Uterus (tissue), 4 donors: Measurements from ENCODE around the gene ADSS1. TPM values are rescaled to one million over a fixed set of nuclear protein-coding genes. Genes with fewer than 3 reads are reported as not detected.

Experiments used
- DNase-seq, 2 donors: peaks; one replicate each; pipeline ENCODE4 v3.0.0-alpha.2; 2019 to 2020
- H3K27ac ChIP-seq, 2 donors: fragments of 200-600 bp; sonication (generic); 1 replicate in 1 of 2; 2 replicates in 1 of 2; pipeline ENCODE4 v1.5.1; 2016 to 2018
- H3K27me3 ChIP-seq, 2 donors: fragments of 200-600 bp; sonication (generic); one replicate each; pipeline ENCODE4 v1.5.1; 2018 to 2019; ENCODE audit warnings: control low read depth in 1 of 2
- H3K36me3 ChIP-seq, 2 donors: fragments of 200-600 bp; sonication (generic); one replicate each; pipeline ENCODE4 v1.5.1; 2019; ENCODE audit warnings: control low read depth in 1 of 2
- H3K4me1 ChIP-seq, 2 donors: fragments of 200-600 bp; sonication (generic); one replicate each; pipeline ENCODE4 v1.5.1; 2018 to 2019; ENCODE audit warnings: control low read depth in 1 of 2
- H3K4me3 ChIP-seq, 2 donors: fragments of 200-600 bp; sonication (generic); 1 replicate in 1 of 2; 2 replicates in 1 of 2; pipeline ENCODE4 v1.5.1; 2018 to 2019; ENCODE audit warnings: mild to moderate bottlenecking in 1 of 2
- H3K9me3 ChIP-seq, 2 donors: fragments of 200-600 bp; sonication (generic); one replicate each; pipeline ENCODE4 v1.5.1; 2019; ENCODE audit warnings: control low read depth in 1 of 2
- POLR2A ChIP-seq, 2 donors: fragments of 450-650 bp; IDR thresholded peaks; one replicate each; pipeline ENCODE4 v1.6.1; 2016; ENCODE audit warnings: antibody characterized with exemption in 2 of 2, mild to moderate bottlenecking in 1 of 2, moderate library complexity in 1 of 2
- intact Hi-C: fragments of 100-400 bp; cut with DNase I; formaldehyde crosslinking; loops from one replicate; pipeline ENCODE4 v1.15.1; 2023; ENCODE audit warnings: low total_unique reads
- microRNA-seq: library from miRNA; unstranded; fragments of <30 nt; microRNA quantifications from one replicate; pipeline ENCODE4, GENCODE V29; 2016; ENCODE audit warnings: borderline microRNAs expressed, borderline replicate concordance
- small RNA-seq: library from RNA; depleted of rRNA; stranded (forward); fragments of <200 nt; gene quantifications from one replicate; pipeline ENCODE3, GENCODE V24; 2016
- total RNA-seq, 4 donors: library from RNA; depleted of rRNA in 3 of 4; stranded (reverse); fragments of >200 nt in 3 of 4; gene quantifications; one replicate each; pipeline versions ENCODE4 v1.1.0 to v1.2.4, GENCODE V29; 2014 to 2023
- TF ChIP-seq, protein P1 (sequence below), 4 experiments: fragments of 200-600 bp in 2 of 4; fragments of 450-650 bp in 2 of 4; sonication (generic) in 2 of 4; IDR thresholded peaks; one replicate each; pipeline ENCODE4 v1.5.1; 2016 to 2019; ENCODE audit warnings: antibody characterized with exemption in 4 of 4, mild to moderate bottlenecking in 2 of 4, moderate library complexity in 1 of 4
- donor health status: DM: yes; HTN: yes; CAD: no.

ADSS1 gene
- total RNA-seq, 4 donors from 2014 or later, result 7.0 to 11.7 TPM; not detected in 2

GRCh38 chr14:104796687-104797081 is 72.7 kb downstream of the ADSS1 start:
- no peaks in the 10 kb centered on the region for H3K27me3 ChIP-seq
- no peak for DNase-seq
- peaks cover 0 to 23% of the 10 kb centered on the region in 2 donors for H3K4me1 ChIP-seq
- TF ChIP-seq, protein P1, sequence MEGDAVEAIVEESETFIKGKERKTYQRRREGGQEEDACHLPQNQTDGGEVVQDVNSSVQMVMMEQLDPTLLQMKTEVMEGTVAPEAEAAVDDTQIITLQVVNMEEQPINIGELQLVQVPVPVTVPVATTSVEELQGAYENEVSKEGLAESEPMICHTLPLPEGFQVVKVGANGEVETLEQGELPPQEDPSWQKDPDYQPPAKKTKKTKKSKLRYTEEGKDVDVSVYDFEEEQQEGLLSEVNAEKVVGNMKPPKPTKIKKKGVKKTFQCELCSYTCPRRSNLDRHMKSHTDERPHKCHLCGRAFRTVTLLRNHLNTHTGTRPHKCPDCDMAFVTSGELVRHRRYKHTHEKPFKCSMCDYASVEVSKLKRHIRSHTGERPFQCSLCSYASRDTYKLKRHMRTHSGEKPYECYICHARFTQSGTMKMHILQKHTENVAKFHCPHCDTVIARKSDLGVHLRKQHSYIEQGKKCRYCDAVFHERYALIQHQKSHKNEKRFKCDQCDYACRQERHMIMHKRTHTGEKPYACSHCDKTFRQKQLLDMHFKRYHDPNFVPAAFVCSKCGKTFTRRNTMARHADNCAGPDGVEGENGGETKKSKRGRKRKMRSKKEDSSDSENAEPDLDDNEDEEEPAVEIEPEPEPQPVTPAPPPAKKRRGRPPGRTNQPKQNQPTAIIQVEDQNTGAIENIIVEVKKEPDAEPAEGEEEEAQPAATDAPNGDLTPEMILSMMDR (IDR thresholded peaks at IDR 0.05), result no peak
- TF ChIP-seq POLR2A (IDR thresholded peaks at IDR 0.05), result no peak
- peak overlapping the region in 1 of 2 donors; percentile 97 for H3K27ac ChIP-seq
- H3K36me3 ChIP-seq, result no peaks in the 10 kb centered on the region
- no peak overlapping the region for H3K4me3 ChIP-seq
- H3K9me3 ChIP-seq, result no peaks in the 10 kb centered on the region
- intact Hi-C loops, result no loop called here

Small RNA genes lying within 50 kb of the gene (microRNA-seq; reads per million reads assigned to microRNA genes)
- not detected for gene MIR4710

Small RNA genes lying within 50 kb of the gene (small RNA-seq; reads per million reads assigned to genes)
- not detected for gene MIR4710

Other genes with a start within 250 kb of the ADSS1 start
- gene C14orf180, start 144.5 kb upstream of the ADSS1 start, total RNA-seq, result 1 to 10 TPM in 1 of 4 donors, under 1 TPM in 2, not detected in 1; 0.21 to 2.1 (median 0.26) TPM
- 1 to 10 TPM in 1 of 4 donors, not detected in 3; 2.3 TPM for gene TMEM179, start 119.5 kb upstream of the ADSS1 start, total RNA-seq
- gene INF2, start 34.6 kb upstream of the ADSS1 start, total RNA-seq, result 10 to 100 TPM; 13.5 to 79.4 (median 44.6) TPM
- 100 to 1,000 TPM in 3 of 4 donors, 10 to 100 TPM in 1; 79.4 to 366 (median 239) TPM for gene SIVA1, start 28.9 kb downstream of the ADSS1 start, total RNA-seq
- 100 to 1,000 TPM in 2 of 4 donors, 10 to 100 TPM in 2; 42.9 to 121 (median 101) TPM for gene AKT1, start 71.5 kb downstream of the ADSS1 start, total RNA-seq
- gene ZBTB42, start 76.9 kb downstream of the ADSS1 start, total RNA-seq, result 1 to 10 TPM in 3 of 4 donors, under 1 TPM in 1; under 0.01 to 8.4 (median 3.9) TPM
- 10 to 100 TPM in 1 of 4 donors, 1 to 10 TPM in 3; 1.2 to 28.8 (median 8.3) TPM for gene CEP170B, start 141.0 kb downstream of the ADSS1 start, total RNA-seq
- gene PLD4, start 200.7 kb downstream of the ADSS1 start, total RNA-seq, result 10 to 100 TPM in 1 of 4 donors, 1 to 10 TPM in 1, not detected in 2; 1.3 to 10.9 TPM